ENCODE data around the gene PHC2.
"Not testable (repeated sequence)": the region's sequence is repeated elsewhere in the genome, so short reads cannot be mapped to it uniquely, and the experiment has no call there.

PHC2 gene

DNA sequence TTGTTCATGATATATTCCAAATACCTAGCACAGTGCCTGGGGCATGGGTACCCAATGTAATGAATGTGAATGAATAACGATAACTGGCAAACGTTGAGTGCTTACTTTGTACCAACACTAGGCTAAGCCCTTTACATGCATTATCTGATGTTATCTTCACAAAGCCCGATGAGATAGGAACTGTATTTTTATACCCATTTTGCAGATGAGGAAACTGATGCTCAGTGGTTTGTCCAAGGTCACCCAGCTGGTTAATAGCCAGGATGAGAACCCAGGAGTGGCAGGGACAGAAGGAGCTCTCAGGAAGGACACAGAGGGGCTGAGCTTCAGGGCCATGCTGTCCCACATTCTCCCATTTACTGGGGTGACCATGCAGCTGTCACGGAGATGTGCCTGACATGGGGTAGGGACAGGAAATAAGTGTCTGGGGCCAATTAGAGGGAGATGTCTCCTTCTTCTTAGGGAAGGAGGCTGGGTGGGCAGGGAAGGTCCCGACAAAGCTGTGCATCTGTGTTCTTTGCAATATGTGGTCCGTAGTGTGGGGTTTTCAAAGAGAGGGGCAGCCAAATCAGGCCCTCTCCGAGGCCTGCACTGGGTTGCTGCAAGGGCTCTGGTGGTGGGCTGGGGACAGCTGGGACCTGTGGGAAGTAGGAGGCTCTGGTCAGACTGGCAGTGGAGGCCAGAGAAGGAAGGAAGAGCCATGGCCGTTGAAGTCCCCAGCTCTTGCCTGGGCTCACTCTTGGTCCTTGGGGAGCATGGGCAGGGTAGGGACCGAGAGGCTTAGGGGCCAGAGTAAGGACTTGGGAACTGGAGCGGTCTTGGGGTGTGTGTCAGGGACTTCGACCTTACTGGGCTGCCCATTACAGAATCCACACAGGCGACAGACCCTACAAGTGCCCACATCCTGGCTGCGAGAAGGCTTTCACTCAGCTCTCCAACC is 136.6 kb downstream of the PHC2 start:
- DNase-seq (ENCODE audit: low read depth in 2 of 2), result no peak

DNA sequence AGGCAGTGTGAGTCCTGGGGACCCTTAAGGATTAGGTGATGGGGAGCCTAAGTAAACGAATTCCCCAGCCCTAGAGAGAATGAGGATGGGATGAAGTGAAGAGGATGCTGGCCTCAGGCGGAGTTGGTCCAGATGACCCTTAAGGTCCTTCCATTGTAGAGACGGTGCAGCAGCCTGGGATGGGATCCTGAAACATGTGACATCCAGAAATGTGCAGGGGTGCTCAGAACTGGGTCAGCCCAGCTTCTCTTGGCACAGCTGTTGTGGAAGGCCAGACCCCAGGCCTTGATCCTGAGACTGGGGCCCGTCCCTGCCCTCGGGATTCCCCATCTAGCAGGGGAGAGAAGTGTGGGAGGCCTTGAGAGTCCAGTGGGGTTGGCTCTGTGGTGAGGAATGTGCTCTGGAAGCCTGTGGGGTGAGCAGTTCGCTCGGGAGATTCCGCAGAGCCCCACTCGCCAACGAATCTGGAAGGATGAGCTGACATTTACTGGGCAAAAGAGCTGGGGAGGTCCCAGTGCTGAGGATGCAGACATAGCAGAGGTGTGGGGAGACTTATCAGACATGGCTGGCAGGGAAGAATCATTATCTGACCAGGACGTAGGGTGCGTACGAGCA is 138.1 kb downstream of the PHC2 start:
- DNase-seq (ENCODE audit: low read depth in 2 of 2), result no peak

DNA sequence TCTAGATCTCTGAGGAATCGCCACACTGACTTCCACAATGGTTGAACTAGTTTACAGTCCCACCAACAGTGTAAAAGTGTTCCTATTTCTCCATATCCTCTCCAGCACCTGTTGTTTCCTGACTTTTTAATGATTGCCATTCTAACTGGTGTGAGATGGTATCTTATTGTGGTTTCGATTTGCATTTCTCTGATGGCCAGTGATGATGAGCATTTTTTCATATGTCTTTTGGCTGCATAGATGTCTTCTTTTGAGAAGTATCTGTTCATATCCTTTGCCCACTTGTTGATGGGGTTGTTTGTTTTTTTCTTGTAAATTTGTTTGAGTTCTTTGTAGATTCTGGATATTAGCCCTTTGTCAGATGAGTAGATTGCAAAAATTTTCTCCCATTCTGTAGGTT is 140.3 kb downstream of the PHC2 start:
- not testable (repeated sequence) for DNase-seq (ENCODE audit: low read depth in 2 of 2)

DNA sequence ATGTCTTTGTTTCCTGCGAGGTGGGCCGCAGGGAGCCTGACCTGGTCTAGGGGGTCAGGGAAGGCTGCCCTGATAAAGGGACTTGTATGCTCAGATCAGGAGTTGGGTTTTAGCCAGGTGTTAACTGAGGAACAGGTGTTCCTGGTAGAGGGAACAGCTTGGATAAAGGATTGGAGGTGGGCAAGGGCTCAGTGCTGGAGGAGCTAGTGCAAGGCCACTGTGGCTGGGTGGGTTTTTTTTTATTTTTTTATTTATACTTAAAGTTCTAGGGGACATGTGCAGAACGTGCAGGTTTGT is 141.1 kb downstream of the PHC2 start:
- DNase-seq (ENCODE audit: low read depth in 2 of 2), result no peak

DNA sequence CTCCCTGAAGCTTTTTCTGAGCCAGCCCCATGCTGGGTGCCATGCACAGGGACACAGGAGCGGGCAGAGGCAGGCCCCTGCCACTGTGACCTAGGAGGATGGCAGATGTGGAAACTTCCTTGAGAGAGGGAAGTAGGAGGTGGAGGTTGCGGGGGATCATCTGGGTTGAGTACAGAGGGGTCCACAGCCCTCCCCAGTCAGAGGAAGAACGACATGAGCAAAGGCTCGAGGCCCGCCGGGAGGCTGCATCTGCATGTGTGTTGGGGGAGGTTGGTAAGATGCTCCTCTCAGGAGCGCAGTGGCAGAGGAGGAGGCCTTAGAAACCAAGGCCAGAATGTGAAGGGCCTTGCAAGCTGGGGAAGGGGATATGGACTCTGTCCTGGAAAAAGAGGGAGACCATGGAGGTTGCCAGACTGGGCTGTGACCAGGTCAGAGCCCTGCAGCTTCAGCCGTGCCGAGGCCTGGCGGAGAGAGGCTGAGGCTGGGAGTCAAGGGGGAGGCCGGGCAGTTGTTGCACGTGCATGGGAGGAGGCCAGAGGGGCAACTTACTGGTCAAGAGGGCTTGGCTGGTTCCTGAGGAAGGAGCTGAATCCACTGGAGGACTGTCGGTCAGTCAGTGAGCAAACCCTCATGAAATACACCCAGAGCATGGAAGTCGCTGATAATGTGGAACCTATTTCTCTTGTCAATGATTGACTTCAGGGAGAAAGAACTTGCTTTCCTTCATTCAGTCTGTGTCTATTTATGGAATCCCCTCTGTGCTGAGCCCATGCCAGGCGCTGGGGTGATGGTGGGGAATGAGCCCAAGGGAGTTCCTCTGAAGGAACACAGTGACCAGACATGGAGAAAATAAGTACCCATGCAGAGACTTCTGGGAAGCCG is 141.7 kb downstream of the PHC2 start:
- DNase-seq (ENCODE audit: low read depth in 2 of 2), result no peak

DNA sequence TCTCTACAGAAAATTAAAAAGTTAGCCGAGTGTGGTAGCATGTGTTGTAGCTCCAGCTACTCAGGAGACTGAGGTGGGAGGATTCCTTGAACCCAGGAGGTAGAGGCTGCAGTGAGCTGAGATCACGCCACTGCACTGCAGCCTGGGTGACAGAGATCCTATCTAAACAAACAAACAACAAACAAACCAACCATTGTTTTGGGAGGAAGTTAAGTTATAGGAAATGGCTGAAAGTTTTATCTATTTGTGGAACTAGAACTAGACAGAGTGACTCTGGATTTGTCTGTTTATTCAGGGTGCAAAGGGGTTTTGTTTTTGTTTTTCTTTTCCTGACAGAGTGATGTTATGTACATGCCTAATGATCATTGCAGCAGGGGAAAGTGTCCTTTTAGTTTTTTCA is 143.6 kb downstream of the PHC2 start:
- DNase-seq (ENCODE audit: low read depth in 2 of 2), result no peak

DNA sequence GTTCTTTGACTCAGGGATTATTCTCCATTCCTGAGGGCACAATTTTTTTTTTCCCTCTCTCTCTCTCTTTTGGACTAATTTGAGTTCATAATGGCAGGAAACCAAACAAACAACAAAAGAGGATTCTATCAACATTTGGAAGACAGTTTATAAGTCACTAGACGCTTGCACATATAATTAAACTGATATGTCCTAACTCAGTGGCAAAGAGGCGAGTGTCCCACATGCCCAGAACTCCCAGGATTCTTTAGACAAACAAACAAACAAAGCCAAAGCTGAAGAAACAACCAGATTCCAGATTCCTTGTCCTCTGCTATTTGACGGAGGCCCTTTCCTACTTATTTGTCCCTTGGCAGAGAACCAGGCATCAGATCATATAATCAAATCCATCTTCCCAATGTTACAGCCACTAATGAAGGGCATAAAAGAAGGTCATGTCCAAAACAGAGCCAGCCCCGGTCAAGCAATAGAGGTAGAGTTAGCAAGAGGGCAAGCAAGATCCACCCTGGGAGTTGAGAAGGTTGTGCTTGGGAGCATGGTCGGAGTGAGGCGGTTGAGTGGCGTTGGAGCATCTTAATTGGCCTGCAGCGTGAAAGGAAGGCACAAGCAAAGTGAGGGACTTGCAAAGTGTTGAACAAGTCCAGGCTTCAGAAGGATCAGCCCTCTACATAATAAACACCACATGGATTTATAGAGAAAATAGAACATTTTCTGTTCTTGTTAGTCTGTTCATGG is 144.3 kb downstream of the PHC2 start:
- no peak for DNase-seq (ENCODE audit: low read depth in 2 of 2)

DNA sequence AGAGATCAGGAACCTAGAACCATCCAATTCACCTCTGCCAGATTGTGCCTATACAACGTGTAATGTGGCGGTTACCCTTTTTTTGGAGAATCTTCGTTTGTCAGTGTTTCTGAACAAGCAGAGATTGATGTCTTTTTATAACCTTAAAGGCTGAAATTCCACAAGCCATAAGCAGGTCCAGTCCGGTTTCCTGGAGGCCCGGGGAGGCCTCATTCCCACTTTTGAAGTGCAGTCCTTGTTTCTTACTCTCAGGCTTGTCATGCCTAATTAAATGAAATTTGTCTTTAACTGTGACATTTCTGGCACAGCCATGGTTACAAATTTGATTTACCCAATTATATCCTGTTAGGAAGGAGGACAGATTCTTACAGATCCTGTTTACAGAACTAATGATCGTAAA is 146.8 kb downstream of the PHC2 start:
- no peak for DNase-seq (ENCODE audit: low read depth in 2 of 2)

DNA sequence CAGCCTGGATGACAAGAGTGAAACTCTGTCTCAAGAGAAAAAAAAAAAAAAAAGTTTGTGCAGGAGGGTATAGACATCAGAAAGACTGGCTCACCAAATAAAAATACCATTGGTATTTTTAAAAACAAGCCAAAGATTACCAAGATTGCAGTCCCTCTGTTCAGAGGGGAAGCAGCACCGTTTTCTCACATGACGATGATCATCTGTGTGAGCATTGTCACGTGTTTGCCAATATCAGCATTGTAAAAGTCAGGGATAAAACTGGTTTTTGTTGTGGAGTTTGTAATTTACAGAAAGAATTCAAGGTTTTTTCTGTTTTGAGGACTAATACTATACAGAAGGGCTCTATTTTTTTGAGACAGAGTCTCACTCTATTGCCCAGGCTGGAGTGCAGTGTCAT is 148.1 kb downstream of the PHC2 start:
- no peak for DNase-seq (ENCODE audit: low read depth in 2 of 2)

DNA sequence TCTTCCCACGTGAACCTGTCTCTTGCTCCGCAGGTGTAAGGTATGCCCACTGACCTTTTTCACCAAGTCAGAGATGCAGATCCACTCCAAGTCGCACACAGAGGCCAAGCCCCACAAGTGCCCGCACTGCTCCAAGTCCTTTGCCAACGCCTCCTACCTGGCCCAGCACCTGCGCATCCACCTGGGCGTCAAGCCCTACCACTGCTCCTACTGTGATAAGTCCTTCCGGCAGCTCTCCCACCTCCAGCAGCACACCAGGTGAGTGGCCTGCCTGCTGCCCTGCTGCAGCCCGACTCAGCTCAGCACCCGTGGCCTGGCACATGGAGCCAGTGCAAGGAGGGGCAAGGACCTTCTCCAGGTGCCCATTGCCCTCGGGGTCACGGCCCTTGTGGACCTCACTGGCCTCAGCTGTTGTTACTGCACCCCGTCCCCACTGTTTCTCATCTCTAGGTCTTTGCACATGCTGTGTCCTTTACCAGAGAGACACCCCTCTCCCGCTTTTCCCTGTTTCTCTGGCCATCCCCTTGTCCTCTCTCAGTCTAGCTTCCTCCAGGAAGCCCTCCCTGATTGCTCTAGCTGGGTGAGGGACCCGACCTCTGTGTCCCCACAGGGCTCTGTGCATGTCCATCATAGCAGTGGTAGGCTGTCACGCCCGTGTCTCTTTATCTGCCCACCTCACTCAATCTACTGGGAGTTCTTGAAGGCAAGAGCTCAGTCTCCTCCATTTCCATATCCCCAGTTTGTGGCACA is 149.2 kb downstream of the PHC2 start:
- DNase-seq (ENCODE audit: low read depth in 2 of 2), result no peak

DNA sequence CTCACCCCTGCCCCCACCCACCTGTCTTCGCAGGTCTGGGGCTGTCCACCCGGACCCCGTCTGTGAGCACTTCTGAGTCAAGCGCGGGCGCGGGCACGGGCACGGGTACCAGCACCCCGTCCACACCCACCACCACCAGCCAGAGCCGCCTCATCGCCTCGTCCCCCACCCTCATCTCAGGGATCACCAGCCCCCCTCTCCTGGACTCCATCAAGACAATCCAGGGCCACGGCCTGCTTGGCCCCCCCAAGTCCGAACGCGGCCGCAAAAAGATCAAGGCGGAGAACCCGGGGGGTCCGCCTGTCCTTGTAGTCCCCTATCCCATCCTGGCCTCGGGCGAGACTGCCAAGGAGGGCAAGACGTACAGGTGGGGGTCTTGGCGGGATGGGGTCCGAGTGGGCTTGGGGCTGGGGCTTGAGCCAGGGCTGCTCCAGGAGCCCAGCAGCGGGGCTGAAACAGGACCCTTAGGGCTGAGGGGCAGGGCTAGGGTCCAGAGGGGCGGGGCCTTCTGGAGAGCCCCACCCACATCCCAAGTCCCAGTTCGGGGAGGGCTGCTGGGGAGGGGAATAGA is 150.7 kb downstream of the PHC2 start:
- DNase-seq (ENCODE audit: low read depth in 2 of 2), result no peak

DNA sequence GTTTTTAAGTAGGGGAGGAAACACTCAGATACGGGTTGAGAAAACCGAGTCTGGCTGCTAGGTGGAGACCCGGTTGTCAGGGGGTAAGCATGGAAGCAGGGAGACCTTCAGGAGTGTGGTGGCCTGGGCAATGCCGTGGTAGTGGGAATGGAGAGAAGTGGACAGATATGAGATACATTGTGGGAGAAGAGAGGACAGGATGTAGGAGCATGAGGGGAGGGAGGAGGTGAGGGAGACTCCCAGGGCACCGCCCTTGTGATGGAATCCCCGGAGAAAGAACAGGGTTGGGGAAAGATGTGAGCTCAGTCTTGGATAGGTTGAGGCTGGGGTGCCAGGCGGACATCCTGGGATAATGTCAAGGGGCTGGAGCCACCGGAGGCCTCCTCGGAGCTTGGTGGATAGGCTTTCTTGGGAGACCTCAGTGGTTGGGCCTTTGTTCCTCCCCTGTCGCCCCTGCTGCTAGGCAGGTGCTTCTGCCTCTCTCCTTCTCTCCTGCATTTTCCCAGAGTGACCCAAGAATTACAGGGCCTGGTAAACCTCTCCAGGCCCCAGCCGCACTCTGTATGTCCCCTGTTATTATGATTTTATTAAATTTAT is 153.3 kb downstream of the PHC2 start:
- DNase-seq (ENCODE audit: low read depth in 2 of 2), result no peak

DNA sequence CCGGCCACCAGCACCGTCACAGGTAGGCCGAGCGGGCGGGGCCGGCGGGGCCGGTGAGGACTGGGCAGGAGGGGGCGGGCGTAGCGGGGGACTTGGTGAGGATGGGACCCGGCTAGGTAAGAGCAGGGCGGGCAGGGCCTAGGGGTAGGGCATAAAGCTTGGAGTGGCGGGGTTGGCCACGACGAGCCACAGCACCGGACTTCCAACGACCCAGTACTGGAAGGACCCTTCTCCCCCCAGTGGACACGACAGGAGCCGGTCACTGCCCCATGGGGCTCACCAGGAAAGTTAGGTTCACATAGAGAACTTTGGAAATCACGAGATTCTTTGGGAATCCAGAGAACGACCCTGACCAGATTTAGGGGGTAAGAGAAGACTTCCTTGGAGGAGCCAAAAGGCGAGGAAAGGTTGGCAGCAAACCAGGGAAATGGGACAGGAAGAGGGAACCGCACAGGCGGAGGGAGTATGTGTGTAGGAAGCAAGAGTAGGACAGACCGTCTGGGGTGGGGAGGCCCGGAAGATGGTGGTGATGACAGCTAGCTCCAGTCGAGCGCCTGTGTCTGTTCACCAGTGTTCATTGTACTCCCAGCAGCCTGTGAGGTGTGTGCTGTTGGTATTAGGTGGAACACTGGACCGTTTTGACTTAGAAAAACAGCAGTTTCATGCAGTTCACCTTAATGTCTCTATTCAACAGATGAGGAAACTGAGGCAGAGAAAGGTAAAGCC is 154.2 kb downstream of the PHC2 start:
- no peak for DNase-seq (ENCODE audit: low read depth in 2 of 2)

DNA sequence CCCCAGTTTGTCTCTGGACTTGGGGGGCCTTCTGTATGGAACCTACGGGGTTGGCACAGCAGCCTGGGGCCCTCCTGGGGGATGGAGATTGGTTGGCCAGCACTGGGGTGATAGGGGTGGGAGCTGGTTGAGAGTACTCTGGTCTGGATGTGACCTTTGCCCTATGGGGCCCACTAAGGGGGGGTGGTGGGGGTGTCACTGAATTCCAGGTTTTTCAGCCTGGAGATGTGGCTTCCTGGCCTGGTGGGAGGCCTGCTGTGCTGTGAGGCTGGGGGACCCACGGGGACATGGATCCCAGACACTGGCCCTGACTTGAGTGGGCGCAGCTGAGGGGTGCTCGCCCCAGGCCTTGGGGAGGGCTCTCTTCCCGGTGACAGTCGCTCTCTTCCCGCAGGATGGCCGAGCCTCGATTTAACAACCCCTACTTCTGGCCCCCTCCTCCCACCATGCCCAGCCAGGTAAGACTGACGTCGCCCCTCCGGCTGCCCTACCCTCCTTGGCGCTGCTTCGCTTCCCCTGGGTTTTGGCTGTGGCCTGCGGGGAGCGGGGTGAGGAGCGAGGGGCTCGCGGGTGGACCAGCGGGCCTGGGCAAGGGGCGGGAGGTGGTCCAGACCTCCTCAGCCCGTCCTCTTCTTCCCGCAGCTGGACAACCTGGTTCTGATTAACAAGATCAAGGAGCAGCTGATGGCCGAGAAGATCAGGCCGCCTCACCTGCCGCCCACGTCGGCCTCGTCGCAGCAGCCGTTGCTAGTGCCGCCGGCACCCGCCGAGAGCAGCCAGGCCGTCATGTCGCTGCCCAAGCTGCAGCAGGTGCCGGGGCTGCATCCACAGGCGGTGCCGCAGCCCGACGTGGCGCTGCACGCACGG is 155.0 kb downstream of the PHC2 start:
- no peak for DNase-seq (ENCODE audit: low read depth in 2 of 2)

DNA sequence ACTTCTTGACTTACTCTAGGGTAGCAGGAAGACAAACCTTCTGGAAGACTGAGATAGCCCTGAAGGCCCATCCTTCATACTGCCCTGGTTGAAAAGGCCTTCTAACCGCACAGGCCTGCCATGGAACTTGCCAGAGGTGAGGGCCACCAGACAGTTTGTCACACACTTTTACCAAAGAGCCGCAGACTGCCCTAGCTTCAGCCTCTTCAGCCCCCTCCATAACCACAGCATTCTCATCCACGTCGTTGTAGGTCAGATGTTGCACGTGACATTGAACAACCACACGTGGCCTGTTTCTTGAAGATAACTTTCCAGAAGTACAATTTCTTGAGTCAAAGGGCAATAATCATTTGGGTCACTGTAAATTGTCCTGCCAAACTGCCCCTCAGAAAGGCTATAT is 155.7 kb downstream of the PHC2 start:
- DNase-seq (ENCODE audit: low read depth in 2 of 2), result no peak

DNA sequence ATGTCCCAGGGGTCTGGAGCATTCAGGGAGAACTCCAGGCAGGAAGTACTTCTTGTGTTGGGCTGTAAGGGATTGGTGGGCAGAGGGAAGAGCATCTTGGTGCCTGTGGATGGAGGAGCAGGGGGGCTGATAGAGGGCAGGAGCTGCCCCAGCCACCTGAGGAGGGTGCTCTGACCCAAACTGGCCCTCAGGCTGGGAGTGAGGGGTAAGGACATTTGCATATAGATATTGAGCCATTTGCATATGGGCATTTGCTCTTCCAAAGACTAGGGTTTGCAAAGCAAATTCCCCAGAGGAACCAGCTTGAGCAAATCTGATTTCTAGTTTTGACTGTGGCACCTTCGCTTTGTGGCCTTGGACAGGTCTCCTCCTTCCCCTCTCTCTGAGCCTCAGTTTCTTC is 156.4 kb downstream of the PHC2 start:
- no peak for DNase-seq (ENCODE audit: low read depth in 2 of 2)

DNA sequence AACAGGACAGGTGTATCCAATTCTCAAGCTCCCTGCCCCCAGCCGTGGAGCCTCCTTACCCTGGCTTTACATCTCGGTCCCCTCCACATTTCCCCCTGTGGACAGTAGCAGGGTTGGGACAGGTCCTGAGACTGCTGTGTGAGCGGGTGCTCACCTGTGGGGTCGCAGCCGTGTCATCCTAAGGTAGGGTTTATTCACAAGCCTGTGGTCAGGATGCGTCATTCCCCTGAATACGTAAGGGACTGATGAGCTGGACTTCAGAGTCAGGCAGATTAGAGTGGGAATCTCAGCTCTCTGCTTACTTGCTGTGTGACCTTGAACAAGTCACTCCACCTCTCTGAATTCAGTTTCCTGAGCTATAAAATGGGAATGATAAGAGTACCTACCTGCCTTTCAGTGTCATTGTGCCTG is 156.9 kb downstream of the PHC2 start:
- DNase-seq (ENCODE audit: low read depth in 2 of 2), result no peak
